ENCODE results near the gene LAMC1. TPM values are rescaled to one million over a fixed set of nuclear protein-coding genes. Genes with fewer than 3 reads are reported as not detected.

Gene LAMC1
- total RNA-seq, 4 donors from 2014 or later, result 387 to 474 (median 408) TPM

DNA sequence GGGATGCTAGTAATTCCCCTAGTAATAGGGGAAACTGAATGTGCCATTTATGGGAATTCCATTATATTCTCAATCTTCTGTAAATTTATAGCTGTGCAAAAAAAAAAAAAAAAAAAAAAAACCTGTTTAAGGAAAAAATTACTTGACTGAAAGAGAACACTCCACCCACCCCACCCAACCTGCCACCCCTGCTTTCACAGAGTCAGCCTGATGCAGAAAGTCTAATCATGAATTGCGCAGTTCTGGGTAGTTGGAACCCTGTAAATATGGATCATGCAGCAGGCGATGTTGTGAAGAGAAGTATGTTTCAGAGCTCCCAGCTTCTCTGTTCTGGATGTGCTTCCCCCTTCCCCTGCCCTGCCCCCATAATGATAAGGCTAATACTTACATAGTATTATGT is 143.2 kb downstream of the LAMC1 start:
- peaks cover 0 to 8% (median 2%) of the 10 kb centered on the region in 4 donors for H3K4me1 ChIP-seq
- intact Hi-C loops (cut with DNase I), result no loop called here
- H3K9me3 ChIP-seq, result no peaks in the 10 kb centered on the region
- H3K4me3 ChIP-seq, result no peak overlapping the region
- no peaks in the 10 kb centered on the region for H3K27me3 ChIP-seq
- TF ChIP-seq POLR2A (IDR thresholded peaks at IDR 0.05; ENCODE audit: low read depth) (no peak), POLR2AphosphoS5 (IDR thresholded peaks at IDR 0.05) (no peak), EP300 (IDR thresholded peaks at IDR 0.05) (no peak)
- TF ChIP-seq, protein P1, sequence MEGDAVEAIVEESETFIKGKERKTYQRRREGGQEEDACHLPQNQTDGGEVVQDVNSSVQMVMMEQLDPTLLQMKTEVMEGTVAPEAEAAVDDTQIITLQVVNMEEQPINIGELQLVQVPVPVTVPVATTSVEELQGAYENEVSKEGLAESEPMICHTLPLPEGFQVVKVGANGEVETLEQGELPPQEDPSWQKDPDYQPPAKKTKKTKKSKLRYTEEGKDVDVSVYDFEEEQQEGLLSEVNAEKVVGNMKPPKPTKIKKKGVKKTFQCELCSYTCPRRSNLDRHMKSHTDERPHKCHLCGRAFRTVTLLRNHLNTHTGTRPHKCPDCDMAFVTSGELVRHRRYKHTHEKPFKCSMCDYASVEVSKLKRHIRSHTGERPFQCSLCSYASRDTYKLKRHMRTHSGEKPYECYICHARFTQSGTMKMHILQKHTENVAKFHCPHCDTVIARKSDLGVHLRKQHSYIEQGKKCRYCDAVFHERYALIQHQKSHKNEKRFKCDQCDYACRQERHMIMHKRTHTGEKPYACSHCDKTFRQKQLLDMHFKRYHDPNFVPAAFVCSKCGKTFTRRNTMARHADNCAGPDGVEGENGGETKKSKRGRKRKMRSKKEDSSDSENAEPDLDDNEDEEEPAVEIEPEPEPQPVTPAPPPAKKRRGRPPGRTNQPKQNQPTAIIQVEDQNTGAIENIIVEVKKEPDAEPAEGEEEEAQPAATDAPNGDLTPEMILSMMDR (IDR thresholded peaks at IDR 0.05), result no peak
- 93% methylated on average over 2 of the region's 2 CpGs for WGBS
- no peak for DNase-seq (ENCODE audit: extremely low spot score)
- H3K36me3 ChIP-seq, result no peaks in the 10 kb centered on the region
- H3K27ac ChIP-seq (replicated peaks in 1 of 4), result no peak overlapping the region

- DNase-seq (ENCODE audit: extremely low spot score), result no peak
- H3K27me3 ChIP-seq, result no peaks in the 10 kb centered on the region
- no peak for TF ChIP-seq EP300 (IDR thresholded peaks at IDR 0.05)
- TF ChIP-seq, protein P1 (IDR thresholded peaks at IDR 0.05), result no peak
- no peak for TF ChIP-seq POLR2A (IDR thresholded peaks at IDR 0.05; ENCODE audit: low read depth)
- H3K9me3 ChIP-seq, result no peaks in the 10 kb centered on the region
- H3K27ac ChIP-seq (replicated peaks in 1 of 4), result no peak overlapping the region
- H3K36me3 ChIP-seq, result no peaks in the 10 kb centered on the region
- intact Hi-C loops (cut with DNase I), result no loop called here
- peaks cover 0 to 8% (median 2%) of the 10 kb centered on the region in 4 donors for H3K4me1 ChIP-seq
- 71% methylated on average over 1 of the region's 1 CpG for WGBS
- no peak overlapping the region for H3K4me3 ChIP-seq
Observed at GRCh38 chr1:183167676-183168075, 144.5 kb downstream of the LAMC1 start.

- Histone ChIP-seq H3K9me3 (no peaks in the 10 kb centered on the region), H3K4me1 (peaks cover 0 to 8% (median 2%) of the 10 kb centered on the region in 4 donors), H3K36me3 (no peaks in the 10 kb centered on the region), H3K27ac (replicated peaks in 1 of 4) (no peak overlapping the region), H3K4me3 (no peak overlapping the region), H3K27me3 (no peaks in the 10 kb centered on the region)
- no peak for TF ChIP-seq POLR2A (IDR thresholded peaks at IDR 0.05; ENCODE audit: low read depth)
- TF ChIP-seq, protein P1 (IDR thresholded peaks at IDR 0.05), result no peak
- TF ChIP-seq EP300 (IDR thresholded peaks at IDR 0.05), result no peak
- DNase-seq (ENCODE audit: extremely low spot score), result no peak
- WGBS, result 64% methylated on average over 3 of the region's 3 CpGs
- intact Hi-C loops (cut with DNase I), result no loop called here
Observed at GRCh38 chr1:183168308-183168707, 145.1 kb downstream of the LAMC1 start.

- H3K27me3 ChIP-seq, result no peaks in the 10 kb centered on the region
- H3K4me3 ChIP-seq, result no peak overlapping the region
- TF ChIP-seq, protein P1 (IDR thresholded peaks at IDR 0.05), result no peak
- TF ChIP-seq POLR2A (IDR thresholded peaks at IDR 0.05; ENCODE audit: low read depth) (no peak), EP300 (IDR thresholded peaks at IDR 0.05) (no peak), POLR2AphosphoS5 (IDR thresholded peaks at IDR 0.05) (no peak)
- no peak for DNase-seq (ENCODE audit: extremely low spot score)
- no peaks in the 10 kb centered on the region for H3K9me3 ChIP-seq
- WGBS, result 72% methylated on average over 2 of the region's 2 CpGs
- no peak overlapping the region for H3K27ac ChIP-seq (replicated peaks in 1 of 4)
- no peaks in the 10 kb centered on the region for H3K36me3 ChIP-seq
- intact Hi-C loops (cut with DNase I), result no loop called here
- H3K4me1 ChIP-seq, result peaks cover 0 to 15% (median 9%) of the 10 kb centered on the region in 4 donors
Observed at GRCh38 chr1:183173828-183174227, 150.6 kb downstream of the LAMC1 start.

DNA sequence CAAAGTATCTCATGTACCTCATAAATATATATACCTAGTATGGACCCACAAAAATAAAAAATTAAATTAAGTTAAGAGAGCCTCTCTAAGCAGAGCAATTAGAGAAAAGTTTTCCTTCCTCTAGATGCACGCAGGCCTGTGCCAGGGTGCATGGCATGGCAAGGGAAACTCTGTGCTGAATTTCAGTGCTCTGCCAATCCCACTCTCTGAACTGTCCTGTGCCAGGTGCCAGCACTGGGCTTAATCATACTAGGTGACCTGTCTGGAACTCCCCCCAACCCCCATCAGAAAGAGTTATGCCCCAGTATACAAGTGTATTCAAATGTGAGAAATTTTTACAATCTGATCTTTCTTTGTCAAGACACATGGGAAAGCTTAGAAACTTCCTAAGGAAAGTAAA is 152.4 kb downstream of the LAMC1 start:
- no peak for TF ChIP-seq POLR2AphosphoS5 (IDR thresholded peaks at IDR 0.05)
- TF ChIP-seq EP300 (IDR thresholded peaks at IDR 0.05), result no peak
- TF ChIP-seq POLR2A (IDR thresholded peaks at IDR 0.05; ENCODE audit: low read depth), result no peak
- TF ChIP-seq, protein P1 (IDR thresholded peaks at IDR 0.05), result no peak
- WGBS, result 94% methylated on average over 1 of the region's 1 CpG
- Histone ChIP-seq H3K27ac (replicated peaks in 1 of 4) (no peak overlapping the region), H3K4me3 (no peak overlapping the region), H3K27me3 (no peaks in the 10 kb centered on the region), H3K36me3 (no peaks in the 10 kb centered on the region), H3K4me1 (peaks cover 7 to 31% (median 24%) of the 10 kb centered on the region in 4 donors), H3K9me3 (no peaks in the 10 kb centered on the region)
- DNase-seq (ENCODE audit: extremely low spot score), result no peak
- intact Hi-C loops (cut with DNase I), result no loop called here
